Ovary (tissue), 3 donors: ENCODE data around the gene CTSO.

Experiments used
- POLR2A ChIP-seq: fragments of 450-650 bp; IDR thresholded peaks from one replicate; pipeline ENCODE4 v1.6.1; 2017; ENCODE audit warnings: antibody characterized with exemption, mild to moderate bottlenecking, moderate library complexity
- TF ChIP-seq, protein P1 (sequence below), 3 donors: fragments of 450-650 bp in 2 of 3; fragments of 200-600 bp in 1 of 3; IDR thresholded peaks; one replicate each; pipeline versions ENCODE4 v1.5.1 to v1.8.0; 2016 to 2022; ENCODE audit warnings: antibody characterized with exemption in 3 of 3, mild to moderate bottlenecking in 1 of 3
- donor health status: DM: no; HTN: no; CAD: no.

DNA sequence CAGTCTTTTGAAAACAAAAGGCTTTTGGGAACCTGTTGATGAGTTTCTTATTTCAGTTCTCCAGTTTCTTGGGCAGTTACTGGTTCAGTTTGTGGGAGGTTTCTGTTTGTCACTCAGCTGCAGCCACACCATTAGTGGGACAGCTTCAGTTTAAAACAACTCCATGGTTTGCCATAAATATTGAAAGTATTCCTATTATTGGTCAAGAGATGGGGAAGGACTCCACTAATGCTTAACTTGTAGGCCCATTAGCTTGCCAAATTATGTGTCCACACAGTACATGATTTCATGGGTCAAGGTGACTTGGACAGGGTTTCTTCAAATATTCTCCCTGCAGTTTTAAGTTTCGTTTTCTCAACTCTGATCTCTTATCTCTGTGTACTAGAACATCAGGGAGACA lies 72.1 kb downstream of the CTSO start:
- TF ChIP-seq, protein P1, sequence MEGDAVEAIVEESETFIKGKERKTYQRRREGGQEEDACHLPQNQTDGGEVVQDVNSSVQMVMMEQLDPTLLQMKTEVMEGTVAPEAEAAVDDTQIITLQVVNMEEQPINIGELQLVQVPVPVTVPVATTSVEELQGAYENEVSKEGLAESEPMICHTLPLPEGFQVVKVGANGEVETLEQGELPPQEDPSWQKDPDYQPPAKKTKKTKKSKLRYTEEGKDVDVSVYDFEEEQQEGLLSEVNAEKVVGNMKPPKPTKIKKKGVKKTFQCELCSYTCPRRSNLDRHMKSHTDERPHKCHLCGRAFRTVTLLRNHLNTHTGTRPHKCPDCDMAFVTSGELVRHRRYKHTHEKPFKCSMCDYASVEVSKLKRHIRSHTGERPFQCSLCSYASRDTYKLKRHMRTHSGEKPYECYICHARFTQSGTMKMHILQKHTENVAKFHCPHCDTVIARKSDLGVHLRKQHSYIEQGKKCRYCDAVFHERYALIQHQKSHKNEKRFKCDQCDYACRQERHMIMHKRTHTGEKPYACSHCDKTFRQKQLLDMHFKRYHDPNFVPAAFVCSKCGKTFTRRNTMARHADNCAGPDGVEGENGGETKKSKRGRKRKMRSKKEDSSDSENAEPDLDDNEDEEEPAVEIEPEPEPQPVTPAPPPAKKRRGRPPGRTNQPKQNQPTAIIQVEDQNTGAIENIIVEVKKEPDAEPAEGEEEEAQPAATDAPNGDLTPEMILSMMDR (IDR thresholded peaks at IDR 0.05), result no peak
- TF ChIP-seq POLR2A, result no peak
